HEK293T (cell line): ENCODE data around the gene RAD50.

Source experiments
- L3MBTL2 ChIP-seq: fragments of 450-650 bp; conservative IDR thresholded peaks from 2 replicates; pipeline ENCODE4 v1.6.1; 2016; ENCODE audit warnings: mild to moderate bottlenecking
- SP1 ChIP-seq: fragments of 450-650 bp; IDR thresholded peaks from 2 replicates; pipeline ENCODE4 v1.6.1; 2017

- TF ChIP-seq SP1, result no peak
- no peak for TF ChIP-seq L3MBTL2
Measured at GRCh38 chr5:132677682-132678400, 121.1 kb downstream of the RAD50 start.
